Activated CD4-positive, alpha-beta memory T cell treated with anti-CD3 and anti-CD28 coated beads, Interleukin-2, amount 10 ng/mL, durations not matched to agents 7 days and 5 days (primary cell): ENCODE measurements around the gene HCN4. TPM values are rescaled to one million over a fixed set of nuclear protein-coding genes. Genes with fewer than 3 reads are reported as not detected.
A peak's percentile ranks its signal among the peaks of the same experiment; 100 is the strongest.
"Not testable (repeated sequence)": the region's sequence is repeated elsewhere in the genome, so short reads cannot be mapped to it uniquely, and the experiment has no call there.

Source experiments
- CTCF ChIA-PET: fragments of 350-600 bp; sonication (Branson Sonifier 250); formaldehyde crosslinking; loops from one replicate; lab custom pipeline; 2021; ENCODE audit warnings: antibody characterized with exemption, inconsistent platforms; lab: Charles Lee
- POLR2A ChIA-PET: fragments of 350-600 bp; sonication (Branson Sonifier 250); formaldehyde crosslinking; loops from one replicate; lab custom pipeline; 2021; ENCODE audit warnings: antibody characterized with exemption; lab: Charles Lee
- DNase-seq: peaks from one replicate; pipeline ENCODE4 v3.0.0-alpha.2; 2020
- H3K27ac Mint-ChIP-seq: one replicate; pipeline ENCODE4 v1.8.0; 2021; ENCODE audit warnings: mild to moderate bottlenecking, mixed read lengths
- H3K27me3 Mint-ChIP-seq: one replicate; pipeline ENCODE4 v1.8.0; 2021; ENCODE audit warnings: mixed read lengths
- H3K36me3 Mint-ChIP-seq: one replicate; pipeline ENCODE4 v1.8.0; 2021; ENCODE audit warnings: low read depth, mixed read lengths
- H3K4me1 Mint-ChIP-seq: one replicate; pipeline ENCODE4 v1.8.0; 2021; ENCODE audit warnings: mixed read lengths
- H3K4me3 Mint-ChIP-seq: one replicate; pipeline ENCODE4 v1.8.0; 2021; ENCODE audit warnings: mild to moderate bottlenecking, mixed read lengths
- H3K9me3 Mint-ChIP-seq: one replicate; pipeline ENCODE4 v1.8.0; 2021; ENCODE audit warnings: mixed read lengths
- total RNA-seq, 2 experiments: library from RNA; stranded (reverse); gene quantifications; one replicate each; pipeline ENCODE4 v1.2.3, GENCODE V29; 2021

HCN4 gene
- total RNA-seq, 2 experiments from 2014 or later = not detected

DNA sequence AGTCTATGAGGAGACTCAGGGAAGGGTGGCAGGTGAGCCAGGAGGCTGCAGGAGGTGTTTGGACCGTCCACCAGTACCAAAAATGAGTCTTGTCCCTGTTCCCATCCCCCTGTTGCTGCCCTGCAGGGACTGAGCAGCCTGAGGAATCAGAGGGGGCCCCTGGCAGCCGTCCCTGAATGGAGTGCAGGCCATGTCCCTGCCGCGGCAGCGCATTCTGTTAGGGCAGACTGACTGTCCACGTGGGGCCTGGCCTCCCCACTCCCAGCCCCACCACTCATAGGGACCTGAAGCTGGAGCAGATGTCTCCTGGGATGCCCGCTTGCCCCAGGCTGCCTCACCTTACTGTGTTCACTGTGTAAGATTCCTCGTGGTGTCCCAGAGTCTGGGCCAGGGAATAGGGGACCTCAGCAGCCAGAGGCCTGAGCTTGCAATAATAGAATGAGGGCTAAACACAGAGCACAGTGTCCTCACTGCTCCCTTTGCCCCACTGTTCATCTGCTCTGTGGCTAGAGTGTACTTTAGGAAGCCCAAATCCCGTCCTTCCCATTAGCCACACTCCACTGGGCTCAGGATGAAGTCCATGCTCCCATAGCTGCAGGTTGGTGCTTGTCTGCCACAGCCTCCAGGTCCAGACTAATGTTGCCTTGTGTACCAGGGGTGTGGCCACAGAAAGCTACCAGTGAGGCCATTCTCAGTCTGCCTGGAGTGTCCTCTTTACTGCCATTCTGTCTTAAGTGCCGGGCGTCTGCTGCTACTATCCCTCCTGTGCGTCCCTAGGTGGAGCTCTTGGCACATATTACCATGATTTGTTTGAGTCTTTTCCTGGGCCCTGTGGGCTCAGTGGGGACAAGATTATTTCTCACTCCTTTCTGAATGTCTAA lies 63.2 kb downstream of the HCN4 start:
- peak; percentile 42 for DNase-seq
- POLR2A ChIA-PET = no interaction called here
- no peak overlapping the region for H3K27ac Mint-ChIP-seq
- no peaks in the 10 kb centered on the region for H3K9me3 Mint-ChIP-seq
- no peak overlapping the region for H3K4me3 Mint-ChIP-seq
- peaks cover 12% of the 10 kb centered on the region for H3K4me1 Mint-ChIP-seq
- CTCF ChIA-PET = interaction anchor here (0.8 to 1.7 kb wide), 7 partner anchors 17 to 396 kb away, joined by 3 to 12 read pairs (median 3); no protein-coding TSS in a partner anchor
- H3K27me3 Mint-ChIP-seq = no peaks in the 10 kb centered on the region
- no peaks in the 10 kb centered on the region for H3K36me3 Mint-ChIP-seq

- Mint-ChIP-seq H3K36me3 (no peaks in the 10 kb centered on the region), H3K4me3 (no peak overlapping the region), H3K4me1 (peaks cover 12% of the 10 kb centered on the region), H3K27me3 (no peaks in the 10 kb centered on the region), H3K9me3 (no peaks in the 10 kb centered on the region), H3K27ac (no peak overlapping the region)
- CTCF ChIA-PET = no interaction called here
- POLR2A ChIA-PET = no interaction called here
- DNase-seq = no peak
Observed at GRCh38 chr15:73303636-73304035, 65.1 kb downstream of the HCN4 start.

DNA sequence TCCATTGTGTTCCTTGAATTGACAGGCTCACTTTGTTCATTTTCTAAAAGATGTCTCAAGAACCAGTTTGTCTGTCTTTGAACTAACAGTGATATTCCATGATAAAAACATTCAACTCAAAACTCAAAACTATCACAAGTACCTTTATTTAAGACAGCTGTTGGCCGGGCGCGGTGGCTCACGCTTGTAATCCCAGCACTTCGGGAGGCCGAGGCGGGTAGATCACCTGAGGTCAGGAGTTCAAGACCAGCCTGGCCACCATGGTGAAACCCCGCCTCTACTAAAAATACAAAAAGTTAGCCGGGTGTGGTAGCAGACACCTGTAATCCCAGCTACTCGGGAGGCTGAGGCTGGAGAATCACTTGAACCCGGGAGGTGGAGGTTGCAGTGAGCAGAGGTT lies 68.5 kb downstream of the HCN4 start:
- H3K27me3 Mint-ChIP-seq, CTCF ChIA-PET, H3K4me3 Mint-ChIP-seq: not testable (repeated sequence)

DNA sequence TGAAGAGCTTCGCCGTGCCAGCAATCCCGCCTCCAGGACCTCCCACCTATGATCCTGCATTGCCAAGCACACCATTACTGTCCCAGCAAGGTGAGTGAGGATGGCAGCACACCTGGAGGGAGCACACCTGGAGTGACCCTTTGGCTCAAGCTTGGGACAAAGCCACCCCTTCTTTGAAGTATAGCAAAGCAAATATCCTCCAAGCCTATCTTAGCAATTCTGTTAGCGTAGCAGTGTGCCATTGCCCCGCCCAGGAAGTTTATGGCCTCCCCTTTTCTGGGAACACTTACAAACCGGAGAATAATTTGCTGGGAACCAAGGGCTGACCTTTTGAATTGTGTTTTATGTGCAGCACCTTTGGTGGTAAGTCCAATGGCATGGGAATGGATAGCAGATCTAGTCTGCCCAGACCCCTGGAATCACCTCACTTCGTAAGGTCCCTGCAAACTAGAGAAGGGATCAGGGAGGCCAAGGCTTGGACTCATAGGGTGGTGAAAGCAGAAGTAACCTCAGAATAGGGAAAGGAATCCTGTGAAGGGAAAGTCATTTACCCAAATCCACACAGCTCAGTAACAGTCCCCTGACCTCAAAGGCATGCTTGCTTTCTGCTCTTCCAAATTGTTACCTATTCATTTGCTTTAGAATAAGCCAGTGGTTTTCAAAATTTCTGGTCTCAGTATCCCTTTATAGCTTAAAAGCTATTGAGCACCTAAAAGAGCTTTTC lies 70.1 kb downstream of the HCN4 start:
- CTCF ChIA-PET = no interaction called here
- no peak overlapping the region for H3K27ac Mint-ChIP-seq
- H3K9me3 Mint-ChIP-seq = no peaks in the 10 kb centered on the region

More for the DNA sequence above, 68.5 kb downstream of the HCN4 start:
- H3K27ac Mint-ChIP-seq, H3K36me3 Mint-ChIP-seq, POLR2A ChIA-PET, H3K9me3 Mint-ChIP-seq, DNase-seq: not testable (repeated sequence)
- H3K4me1 Mint-ChIP-seq = peaks cover 12% of the 10 kb centered on the region

GRCh38 chr15:73296609-73297353 lies 72.0 kb downstream of the HCN4 start:
- ChIA-PET POLR2A (no interaction called here), CTCF (no interaction called here)
- Mint-ChIP-seq H3K36me3 (no peaks in the 10 kb centered on the region), H3K4me3 (no peak overlapping the region), H3K9me3 (no peaks in the 10 kb centered on the region), H3K27me3 (no peaks in the 10 kb centered on the region), H3K27ac (no peak overlapping the region), H3K4me1 (no peaks in the 10 kb centered on the region)
- no peak for DNase-seq

More for the DNA sequence above, 70.1 kb downstream of the HCN4 start:
- POLR2A ChIA-PET = no interaction called here
- Mint-ChIP-seq H3K4me3 (no peak overlapping the region), H3K36me3 (no peaks in the 10 kb centered on the region), H3K4me1 (peaks cover 11% of the 10 kb centered on the region), H3K27me3 (no peaks in the 10 kb centered on the region)
- DNase-seq = no peak

GRCh38 chr15:73295630-73296286 lies 73.0 kb downstream of the HCN4 start:
- H3K27me3 Mint-ChIP-seq = no peaks in the 10 kb centered on the region
- no peak overlapping the region for H3K27ac Mint-ChIP-seq
- H3K4me1 Mint-ChIP-seq = no peaks in the 10 kb centered on the region
- ChIA-PET POLR2A (no interaction called here), CTCF (no interaction called here)
- no peak for DNase-seq
- H3K9me3 Mint-ChIP-seq = no peaks in the 10 kb centered on the region
- H3K4me3 Mint-ChIP-seq = no peak overlapping the region
- H3K36me3 Mint-ChIP-seq = no peaks in the 10 kb centered on the region

- POLR2A ChIA-PET = no interaction called here
- Mint-ChIP-seq H3K9me3 (no peaks in the 10 kb centered on the region), H3K4me3 (no peak overlapping the region), H3K27me3 (no peaks in the 10 kb centered on the region), H3K27ac (no peak overlapping the region), H3K36me3 (peaks cover 4% of the 10 kb centered on the region), H3K4me1 (no peaks in the 10 kb centered on the region)
- no peak for DNase-seq
- CTCF ChIA-PET = no interaction called here
Observed at GRCh38 chr15:73293773-73294172, 75.0 kb downstream of the HCN4 start.

- no peaks in the 10 kb centered on the region for H3K27me3 Mint-ChIP-seq
- CTCF ChIA-PET = no interaction called here
- H3K4me3 Mint-ChIP-seq = no peak overlapping the region
- H3K36me3 Mint-ChIP-seq = peaks cover 4% of the 10 kb centered on the region
- H3K4me1 Mint-ChIP-seq = peaks cover 3% of the 10 kb centered on the region
- POLR2A ChIA-PET = no interaction called here
- H3K9me3 Mint-ChIP-seq = no peaks in the 10 kb centered on the region
- H3K27ac Mint-ChIP-seq = no peak overlapping the region
- DNase-seq = no peak
Observed at GRCh38 chr15:73291441-73291840, 77.3 kb downstream of the HCN4 start.

DNA sequence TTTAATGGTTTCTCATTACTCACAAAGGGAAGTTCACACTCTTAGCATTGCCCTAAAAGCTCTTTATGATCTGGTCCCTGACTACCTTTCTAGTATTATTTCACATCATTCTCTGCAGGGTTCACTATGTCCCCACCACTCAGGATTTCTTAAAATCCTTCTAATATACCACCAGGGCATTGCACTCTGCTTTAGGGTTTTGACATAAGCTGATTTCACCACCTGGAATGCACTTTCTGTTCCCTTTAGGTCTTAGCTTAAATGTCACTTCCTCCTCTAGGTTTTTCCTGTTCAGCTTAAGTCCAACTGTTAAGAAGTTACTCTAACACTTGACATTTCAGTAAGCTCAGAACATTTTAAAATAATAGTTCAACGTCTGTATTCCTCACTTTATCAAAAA lies 81.7 kb downstream of the HCN4 start:
- CTCF ChIA-PET = interaction anchor here (0.6 to 1.2 kb wide), 3 partner anchors 9 to 675 kb away, joined by 3 to 5 read pairs (median 3); no protein-coding TSS in a partner anchor
- Mint-ChIP-seq H3K27ac (no peak overlapping the region), H3K9me3 (no peaks in the 10 kb centered on the region), H3K4me1 (peaks cover 8% of the 10 kb centered on the region), H3K36me3 (peaks cover 4% of the 10 kb centered on the region), H3K27me3 (no peaks in the 10 kb centered on the region), H3K4me3 (no peak overlapping the region)
- DNase-seq = no peak
- POLR2A ChIA-PET = no interaction called here

GRCh38 chr15:73286311-73286710 lies 82.4 kb downstream of the HCN4 start:
- H3K4me1 Mint-ChIP-seq = peaks cover 8% of the 10 kb centered on the region
- H3K27me3 Mint-ChIP-seq = no peaks in the 10 kb centered on the region
- CTCF ChIA-PET = interaction anchor here (0.6 to 1.4 kb wide), 4 partner anchors 13 to 674 kb away, joined by 3 to 8 read pairs (median 4); no protein-coding TSS in a partner anchor
- H3K4me3 Mint-ChIP-seq = no peak overlapping the region
- POLR2A ChIA-PET = no interaction called here
- H3K27ac Mint-ChIP-seq = no peak overlapping the region
- H3K36me3 Mint-ChIP-seq = peaks cover 4% of the 10 kb centered on the region
- DNase-seq = no peak
- H3K9me3 Mint-ChIP-seq = no peaks in the 10 kb centered on the region

GRCh38 chr15:73284090-73284716 lies 84.6 kb downstream of the HCN4 start:
- POLR2A ChIA-PET = interaction anchor here (0.7 kb wide), 1 partner anchor 499 kb away, joined by 3 read pairs; no protein-coding TSS in a partner anchor
- no peak for DNase-seq
- H3K4me3 Mint-ChIP-seq = no peak overlapping the region

More at GRCh38 chr15:73284090-73284716, 84.6 kb downstream of the HCN4 start:
- Mint-ChIP-seq H3K27me3 (no peaks in the 10 kb centered on the region), H3K9me3 (no peaks in the 10 kb centered on the region), H3K36me3 (peaks cover 4% of the 10 kb centered on the region), H3K27ac (no peak overlapping the region), H3K4me1 (peaks cover 8% of the 10 kb centered on the region)
- CTCF ChIA-PET = interaction anchor here (0.7 to 1.4 kb wide), 3 partner anchors 8 to 352 kb away, joined by 3 to 5 read pairs (median 3); no protein-coding TSS in a partner anchor
